GM12874 (cell line): Measurements from ENCODE around the gene FAM78B.

ENCODE experiments used
- TF ChIP-seq, protein P1 (sequence below): IDR thresholded peaks from 2 replicates; pipeline ENCODE4 v1.5.1; 2011; ENCODE audit warnings: low read depth, mild to moderate bottlenecking, control low read depth, low read length, moderate library complexity; ENCODE audit not compliant: insufficient read depth

The FAM78B gene

DNA sequence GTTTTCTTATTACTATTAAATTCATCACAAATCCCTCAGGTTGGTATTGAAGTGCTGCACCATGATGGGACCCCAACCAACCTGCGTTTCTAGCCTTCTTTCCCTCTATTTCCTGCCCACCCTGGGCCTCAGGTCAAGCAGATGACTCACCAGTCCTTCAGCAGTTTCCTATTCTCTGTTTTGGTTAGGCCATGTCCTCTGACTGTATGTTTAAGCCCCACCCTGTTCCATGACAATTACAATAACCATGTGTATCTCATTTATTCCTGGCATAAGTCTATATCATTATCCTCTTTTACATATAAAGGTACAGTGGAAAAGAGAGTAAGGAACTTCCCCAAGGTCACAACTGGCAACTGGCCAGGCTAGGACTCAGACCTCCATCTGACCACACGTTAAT lies 5.3 kb upstream of the FAM78B start:
- TF ChIP-seq, protein P1, sequence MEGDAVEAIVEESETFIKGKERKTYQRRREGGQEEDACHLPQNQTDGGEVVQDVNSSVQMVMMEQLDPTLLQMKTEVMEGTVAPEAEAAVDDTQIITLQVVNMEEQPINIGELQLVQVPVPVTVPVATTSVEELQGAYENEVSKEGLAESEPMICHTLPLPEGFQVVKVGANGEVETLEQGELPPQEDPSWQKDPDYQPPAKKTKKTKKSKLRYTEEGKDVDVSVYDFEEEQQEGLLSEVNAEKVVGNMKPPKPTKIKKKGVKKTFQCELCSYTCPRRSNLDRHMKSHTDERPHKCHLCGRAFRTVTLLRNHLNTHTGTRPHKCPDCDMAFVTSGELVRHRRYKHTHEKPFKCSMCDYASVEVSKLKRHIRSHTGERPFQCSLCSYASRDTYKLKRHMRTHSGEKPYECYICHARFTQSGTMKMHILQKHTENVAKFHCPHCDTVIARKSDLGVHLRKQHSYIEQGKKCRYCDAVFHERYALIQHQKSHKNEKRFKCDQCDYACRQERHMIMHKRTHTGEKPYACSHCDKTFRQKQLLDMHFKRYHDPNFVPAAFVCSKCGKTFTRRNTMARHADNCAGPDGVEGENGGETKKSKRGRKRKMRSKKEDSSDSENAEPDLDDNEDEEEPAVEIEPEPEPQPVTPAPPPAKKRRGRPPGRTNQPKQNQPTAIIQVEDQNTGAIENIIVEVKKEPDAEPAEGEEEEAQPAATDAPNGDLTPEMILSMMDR: no peak

DNA sequence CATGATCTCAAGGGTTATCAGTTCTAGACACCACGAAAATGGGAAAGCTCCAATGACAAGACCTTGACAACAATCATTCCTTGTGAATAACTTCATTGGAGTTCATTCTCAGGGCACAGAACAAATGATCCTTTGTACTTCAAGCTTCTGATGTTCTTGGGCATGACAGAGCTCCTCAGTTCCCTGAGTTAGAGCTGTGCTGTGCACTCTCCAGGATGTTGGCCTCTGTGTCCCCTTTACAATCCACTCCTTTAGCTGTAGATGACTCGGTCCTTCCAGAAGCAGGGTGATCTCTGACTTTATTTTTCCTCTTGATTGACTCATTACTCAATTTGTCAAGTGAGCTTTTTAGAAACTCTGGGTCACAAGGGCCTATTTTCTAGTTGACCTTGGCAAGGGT lies 3.9 kb upstream of the FAM78B start:
- TF ChIP-seq, protein P1: no peak

DNA sequence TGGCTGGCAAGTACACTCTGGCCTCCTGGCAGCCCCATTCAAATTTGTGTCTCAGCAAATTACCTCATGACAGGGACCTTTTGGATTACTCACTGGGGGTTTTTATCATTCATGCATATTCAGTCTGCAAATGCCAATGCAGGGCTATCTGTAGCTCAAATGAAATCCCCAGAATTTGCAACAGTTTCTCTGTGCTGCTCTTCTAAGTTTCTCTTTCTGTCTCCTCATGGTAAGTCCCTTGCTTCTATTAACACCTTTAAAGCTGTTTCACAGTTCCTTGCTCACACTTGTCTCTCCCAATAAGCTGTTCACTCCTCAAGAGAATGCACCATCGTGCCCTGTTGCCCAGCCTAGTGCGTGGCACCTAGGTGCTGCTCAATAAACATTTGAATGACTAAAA lies 3.3 kb upstream of the FAM78B start:
- TF ChIP-seq, protein P1: no peak

DNA sequence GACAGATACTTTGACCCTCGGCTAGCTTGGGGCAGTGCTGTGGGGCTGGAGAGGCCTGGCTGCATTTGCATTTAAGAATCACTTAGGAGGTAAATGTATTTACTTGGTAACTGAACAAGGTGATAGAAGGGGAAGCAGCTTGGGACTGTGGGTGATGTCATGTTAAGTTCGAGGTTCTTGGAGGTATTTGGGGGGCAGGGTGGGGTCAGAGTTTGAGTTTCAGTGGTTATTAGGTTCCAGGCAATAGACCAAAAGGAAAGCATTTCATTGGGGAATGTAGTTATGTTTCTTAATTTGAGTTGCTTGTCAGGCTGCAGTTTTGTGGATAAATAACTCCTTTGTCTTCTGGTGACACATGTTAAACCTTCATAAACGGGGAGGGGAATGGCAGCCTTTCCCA lies 2.4 kb upstream of the FAM78B start:
- TF ChIP-seq, protein P1: no peak

DNA sequence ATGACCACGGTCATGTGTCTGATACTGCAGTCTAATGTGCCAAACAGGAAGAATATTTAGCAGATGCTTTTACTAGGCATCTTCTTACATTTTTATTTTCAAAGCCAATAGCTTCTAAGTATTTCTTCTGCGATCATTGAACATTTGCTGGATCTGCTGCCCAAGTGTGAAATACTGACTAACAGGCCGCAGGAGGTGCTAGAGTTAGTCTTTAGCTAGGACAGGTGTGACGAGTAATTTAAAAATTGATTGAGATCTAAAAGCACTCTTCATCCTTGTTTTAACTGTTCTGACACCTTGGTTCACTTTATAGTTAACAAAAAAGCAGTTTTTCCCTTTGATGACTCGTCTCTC lies 748 bp upstream of the FAM78B start:
- TF ChIP-seq, protein P1: no peak

DNA sequence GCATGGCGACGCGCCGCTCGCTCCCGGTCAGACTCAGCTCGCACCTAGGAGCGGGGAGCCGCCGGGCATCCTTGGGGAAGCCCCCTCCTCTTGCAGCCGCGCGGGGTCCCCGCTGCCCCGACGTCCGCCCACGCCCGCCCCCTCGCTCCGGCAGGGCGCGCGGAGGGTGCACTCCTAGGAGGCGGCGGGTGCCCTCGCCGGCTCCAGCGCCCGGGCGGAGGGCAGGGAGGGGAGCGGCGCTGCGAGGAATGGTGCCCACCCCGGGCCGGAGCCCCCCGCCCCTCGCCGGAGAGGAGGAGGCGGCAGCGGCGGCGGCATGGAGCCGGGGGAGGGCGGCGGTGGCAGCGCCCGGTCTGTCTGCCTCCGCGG lies 488 bp downstream of the FAM78B start:
- TF ChIP-seq, protein P1: no peak

DNA sequence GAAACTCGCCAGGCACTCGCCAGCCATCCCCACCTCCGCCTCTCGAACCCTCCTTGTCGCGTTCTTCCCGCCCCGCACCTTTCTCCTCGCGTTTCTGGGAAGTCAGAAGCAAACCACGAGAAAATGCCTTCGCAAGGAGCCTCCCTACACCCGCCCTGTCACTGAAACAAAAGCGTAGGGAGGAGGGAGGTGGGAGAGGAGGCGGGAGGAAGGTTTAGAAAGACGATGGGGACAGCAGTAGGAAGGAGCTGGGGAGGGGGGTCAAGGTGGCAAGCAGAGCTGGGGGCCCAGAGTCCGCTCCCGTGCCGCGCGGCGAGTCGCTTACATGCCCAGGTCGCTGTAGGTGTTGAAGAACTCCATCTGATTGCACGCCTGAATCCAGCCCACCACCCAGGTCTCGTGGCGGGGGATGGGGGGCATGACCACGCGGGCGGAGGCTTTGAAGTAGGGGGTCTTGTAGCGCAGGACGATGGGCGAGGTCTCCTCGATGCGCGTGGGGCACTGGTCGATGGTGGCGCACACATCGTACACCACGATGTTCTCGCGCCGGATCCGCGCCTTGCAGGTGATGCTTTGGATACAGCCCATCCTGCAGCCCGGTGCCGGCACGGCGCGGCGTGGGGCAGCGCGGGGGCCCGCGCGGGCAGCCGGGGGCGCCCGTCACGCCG lies 1.0 kb downstream of the FAM78B start:
- TF ChIP-seq, protein P1: no peak
